Ramos (cell line): ENCODE results near the gene UBN2.
"Not testable (repeated sequence)": the region's sequence is repeated elsewhere in the genome, so short reads cannot be mapped to it uniquely, and the experiment has no call there.

Source experiments
- in situ Hi-C: fragments of 300-500 bp; cut with MboI; formaldehyde crosslinking; loops from one replicate; pipeline ENCODE4 v1.14.3; 2022; ENCODE audit warnings: low sequenced_read_pairs; ENCODE audit not compliant: unreplicated experiment

The UBN2 gene

GRCh38 chr7:139293534-139293933 lies 62.5 kb downstream of the UBN2 start:
- in situ Hi-C loops: no loop called here

- in situ Hi-C loops: no loop called here
These were observed 63.2 kb downstream of the UBN2 start for GRCh38 chr7:139294241-139294640.

- in situ Hi-C loops: no loop called here
These were observed 64.0 kb downstream of the UBN2 start for GRCh38 chr7:139294951-139295575.

- in situ Hi-C loops: no loop called here
These were observed 66.8 kb downstream of the UBN2 start for GRCh38 chr7:139297795-139298194.

- in situ Hi-C loops: no loop called here
These were observed 68.3 kb downstream of the UBN2 start for GRCh38 chr7:139299296-139299695.

GRCh38 chr7:139300390-139300789 lies 69.4 kb downstream of the UBN2 start:
- in situ Hi-C loops: no loop called here

GRCh38 chr7:139304517-139304916 lies 73.5 kb downstream of the UBN2 start:
- in situ Hi-C loops: no loop called here

- in situ Hi-C loops: no loop called here
These were observed 87.0 kb downstream of the UBN2 start for GRCh38 chr7:139317939-139318505.

- in situ Hi-C loops: no loop called here
These were observed 90.2 kb downstream of the UBN2 start for GRCh38 chr7:139321071-139321745.

GRCh38 chr7:139324709-139325108 lies 93.7 kb downstream of the UBN2 start:
- in situ Hi-C loops: not testable (repeated sequence)

GRCh38 chr7:139328375-139328774 lies 97.3 kb downstream of the UBN2 start:
- in situ Hi-C loops: no loop called here

- in situ Hi-C loops: no loop called here
These were observed 98.1 kb downstream of the UBN2 start for GRCh38 chr7:139329119-139329518.

GRCh38 chr7:139330333-139331030 lies 99.4 kb downstream of the UBN2 start:
- in situ Hi-C loops: no loop called here

- in situ Hi-C loops: no loop called here
These were observed 101.8 kb downstream of the UBN2 start for GRCh38 chr7:139332697-139333359.

- in situ Hi-C loops: not testable (repeated sequence)
These were observed 102.4 kb downstream of the UBN2 start for GRCh38 chr7:139333443-139333842.

- in situ Hi-C loops: no loop called here
These were observed 103.5 kb downstream of the UBN2 start for GRCh38 chr7:139334399-139335150.

- in situ Hi-C loops: no loop called here
These were observed 108.0 kb downstream of the UBN2 start for GRCh38 chr7:139339025-139339424.

- in situ Hi-C loops: no loop called here
These were observed 108.6 kb downstream of the UBN2 start for GRCh38 chr7:139339698-139340036.

- in situ Hi-C loops: no loop called here
These were observed 109.2 kb downstream of the UBN2 start for GRCh38 chr7:139340037-139340807.

- in situ Hi-C loops: no loop called here
These were observed 109.7 kb downstream of the UBN2 start for GRCh38 chr7:139340808-139341057.
